AG10803 (cell line): ENCODE results near the gene PLXNB3.

Source experiments
- DNase-seq: peaks from one replicate; pipeline ENCODE4 v3.0.0; 2010; ENCODE audit warnings: low read depth
- H3K4me3 ChIP-seq: 2 replicates; pipeline ENCODE4 v1.5.1; 2011; ENCODE audit warnings: mild to moderate bottlenecking, low read length, control low read depth
- CTCF ChIP-seq: conservative IDR thresholded peaks from 2 replicates; pipeline ENCODE4 v1.5.1; 2011; ENCODE audit warnings: mild to moderate bottlenecking, low read length, control low read depth, inconsistent platforms

PLXNB3 gene

GRCh38 chrX:153769158-153769864 lies 5.3 kb downstream of the PLXNB3 start:
- no peak overlapping the region for H3K4me3 ChIP-seq
- TF ChIP-seq CTCF = no peak
- no peak for DNase-seq

- H3K4me3 ChIP-seq = no peak overlapping the region
- no peak for DNase-seq
- no peak for TF ChIP-seq CTCF
Measured at GRCh38 chrX:153769865-153770600, 6.0 kb downstream of the PLXNB3 start.

GRCh38 chrX:153770601-153771414 lies 6.8 kb downstream of the PLXNB3 start:
- no peak for DNase-seq
- no peak overlapping the region for H3K4me3 ChIP-seq
- TF ChIP-seq CTCF = no peak

GRCh38 chrX:153771415-153772315 lies 7.6 kb downstream of the PLXNB3 start:
- no peak for TF ChIP-seq CTCF
- no peak for DNase-seq
- no peak overlapping the region for H3K4me3 ChIP-seq

- no peak for TF ChIP-seq CTCF
- no peak for DNase-seq
- no peak overlapping the region for H3K4me3 ChIP-seq
Measured at GRCh38 chrX:153772316-153773217, 8.5 kb downstream of the PLXNB3 start.

GRCh38 chrX:153773218-153773611 lies 9.2 kb downstream of the PLXNB3 start:
- no peak for DNase-seq
- H3K4me3 ChIP-seq = no peak overlapping the region
- TF ChIP-seq CTCF = no peak
